Tibial nerve (tissue), 4 donors: ENCODE measurements around the gene C5AR2.
"Not testable (repeated sequence)": the region's sequence is repeated elsewhere in the genome, so short reads cannot be mapped to it uniquely, and the experiment has no call there.

Source experiments
- EP300 ChIP-seq, 2 donors: sonication (generic); formaldehyde crosslinking; IDR thresholded peaks; one replicate each; pipeline ENCODE4 v1.6.1; 2017; ENCODE audit warnings: antibody characterized with exemption in 2 of 2, mild to moderate bottlenecking in 1 of 2
- POLR2A ChIP-seq, 2 donors: fragments of 450-650 bp; IDR thresholded peaks; one replicate each; pipeline ENCODE4 v1.6.1; 2017; ENCODE audit warnings: antibody characterized with exemption in 2 of 2, mild to moderate bottlenecking in 2 of 2, moderate library complexity in 2 of 2
- TF ChIP-seq, protein P1 (sequence below), 5 experiments: fragments of 200-600 bp in 3 of 5; fragments of 450-650 bp in 2 of 5; sonication (generic) in 3 of 5; IDR thresholded peaks; one replicate each; pipeline ENCODE4 v1.5.1; 2016 to 2019; ENCODE audit warnings: antibody characterized with exemption in 5 of 5, mild to moderate bottlenecking in 3 of 5, moderate library complexity in 2 of 5

DNA sequence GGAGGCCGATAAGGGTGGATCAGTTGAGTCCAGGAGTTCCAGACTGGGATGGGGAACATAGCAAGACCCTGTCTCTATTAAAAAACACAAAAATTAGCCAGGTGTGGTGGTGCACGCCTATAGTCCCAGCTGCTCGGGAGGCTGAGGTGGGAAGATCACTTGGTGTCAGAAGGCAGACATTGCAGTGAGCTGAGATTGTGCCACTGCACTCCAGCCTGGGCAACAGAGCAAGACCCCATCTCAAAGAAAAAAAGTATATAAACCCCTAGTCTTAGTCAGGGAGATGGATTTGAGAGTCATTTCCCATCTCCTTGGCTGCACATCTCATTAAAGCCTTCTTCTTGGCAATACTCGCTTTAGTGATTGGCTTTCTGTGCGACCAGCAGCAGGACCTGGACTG is 51.9 kb downstream of the C5AR2 start:
- TF ChIP-seq, protein P1, sequence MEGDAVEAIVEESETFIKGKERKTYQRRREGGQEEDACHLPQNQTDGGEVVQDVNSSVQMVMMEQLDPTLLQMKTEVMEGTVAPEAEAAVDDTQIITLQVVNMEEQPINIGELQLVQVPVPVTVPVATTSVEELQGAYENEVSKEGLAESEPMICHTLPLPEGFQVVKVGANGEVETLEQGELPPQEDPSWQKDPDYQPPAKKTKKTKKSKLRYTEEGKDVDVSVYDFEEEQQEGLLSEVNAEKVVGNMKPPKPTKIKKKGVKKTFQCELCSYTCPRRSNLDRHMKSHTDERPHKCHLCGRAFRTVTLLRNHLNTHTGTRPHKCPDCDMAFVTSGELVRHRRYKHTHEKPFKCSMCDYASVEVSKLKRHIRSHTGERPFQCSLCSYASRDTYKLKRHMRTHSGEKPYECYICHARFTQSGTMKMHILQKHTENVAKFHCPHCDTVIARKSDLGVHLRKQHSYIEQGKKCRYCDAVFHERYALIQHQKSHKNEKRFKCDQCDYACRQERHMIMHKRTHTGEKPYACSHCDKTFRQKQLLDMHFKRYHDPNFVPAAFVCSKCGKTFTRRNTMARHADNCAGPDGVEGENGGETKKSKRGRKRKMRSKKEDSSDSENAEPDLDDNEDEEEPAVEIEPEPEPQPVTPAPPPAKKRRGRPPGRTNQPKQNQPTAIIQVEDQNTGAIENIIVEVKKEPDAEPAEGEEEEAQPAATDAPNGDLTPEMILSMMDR (IDR thresholded peaks at IDR 0.05), result not testable (repeated sequence)
- TF ChIP-seq EP300, POLR2A (IDR thresholded peaks at IDR 0.05): not testable (repeated sequence)
